IMR-90 (cell line): ENCODE measurements around the gene RTL1. TPM values are rescaled to one million over a fixed set of nuclear protein-coding genes. Genes with fewer than 3 reads are reported as not detected.

Experiments used
- ATAC-seq: fragments of 200-7000 bp; cut with Tn5 transposase; 2 replicates; pipeline ENCODE4 v1.9.1; 2020; ENCODE audit warnings: low read depth, mild to moderate bottlenecking, moderate library complexity
- BruUV-seq: library from RNA; stranded (reverse); fragments of 400-500 nt; replicated peaks from 2 replicates; lab custom pipeline; 2021; lab: Mats Ljungman, UMichigan
- CTCF ChIA-PET: fragments of 300-600 bp; formaldehyde crosslinking; extraction: SDS; loops from one replicate; lab custom pipeline; 2021; ENCODE audit warnings: antibody characterized with exemption; lab: Yijun Ruan, JAX
- POLR2A ChIA-PET: fragments of 300-600 bp; sonication (Branson Sonifier 250); formaldehyde crosslinking; loops from one replicate; lab custom pipeline; 2022; ENCODE audit warnings: antibody characterized with exemption; ENCODE audit not compliant: unreplicated experiment; lab: Charles Lee
- DNase-seq: peaks from one replicate; pipeline ENCODE4 v3.0.0; 2013
- H2AFZ ChIP-seq: replicated peaks from 2 replicates; pipeline ENCODE3; 2013; ENCODE audit warnings: low read length, mild to moderate bottlenecking; ENCODE audit not compliant: poor library complexity
- H2AK5ac ChIP-seq: 2 replicates; pipeline ENCODE4 v1.6.1; 2013; ENCODE audit warnings: low read depth, low read length, inconsistent platforms
- H2AK9ac ChIP-seq: replicated peaks from 2 replicates; pipeline ENCODE3; 2013; ENCODE audit warnings: mild to moderate bottlenecking, low read depth, low read length, moderate library complexity; ENCODE audit not compliant: poor library complexity
- H2BK120ac ChIP-seq: 2 replicates; pipeline ENCODE4 v1.6.1; 2013; ENCODE audit warnings: low read depth, low read length, inconsistent platforms
- H2BK15ac ChIP-seq: 3 replicates; pipeline ENCODE4 v1.6.1; 2013; ENCODE audit warnings: low read depth, low read length, inconsistent platforms
- H2BK20ac ChIP-seq: 2 replicates; pipeline ENCODE4 v1.6.1; 2013; ENCODE audit warnings: low read depth, mild to moderate bottlenecking, inconsistent platforms, low read length, moderate library complexity
- H2BK5ac ChIP-seq: 2 replicates; pipeline ENCODE4 v1.6.1; 2013; ENCODE audit warnings: mild to moderate bottlenecking, low read depth, low read length, inconsistent platforms; ENCODE audit not compliant: poor library complexity, severe bottlenecking
- H3K14ac ChIP-seq: replicated peaks from 2 replicates; pipeline ENCODE4 v1.6.1; 2013; ENCODE audit warnings: low read depth, low read length, inconsistent platforms
- H3K18ac ChIP-seq: 2 replicates; pipeline ENCODE4 v1.6.1; 2013; ENCODE audit warnings: low read depth, low read length, control low read depth
- H3K23ac ChIP-seq: 2 replicates; pipeline ENCODE4 v1.6.1; 2013; ENCODE audit warnings: low read depth, low read length, inconsistent platforms
- H3K27ac ChIP-seq: 2 replicates; pipeline ENCODE4 v1.5.1; 2013; ENCODE audit warnings: mild to moderate bottlenecking, control low read depth, low read length; ENCODE audit not compliant: insufficient read depth
- H3K27me3 ChIP-seq: 2 replicates; pipeline ENCODE4 v1.6.1; 2013; ENCODE audit warnings: low read length; ENCODE audit not compliant: control insufficient read depth, insufficient read depth
- H3K36me3 ChIP-seq: 2 replicates; pipeline ENCODE4 v1.6.1; 2013; ENCODE audit warnings: low read length, mixed read lengths; ENCODE audit not compliant: control insufficient read depth, insufficient read depth
- H3K4ac ChIP-seq: 2 replicates; pipeline ENCODE4 v1.6.1; 2013; ENCODE audit warnings: low read depth, low read length, inconsistent platforms
- H3K4me1 ChIP-seq: 2 replicates; pipeline ENCODE4 v1.6.1; 2013; ENCODE audit warnings: low read length, mixed read lengths; ENCODE audit not compliant: control insufficient read depth, insufficient read depth
- H3K4me2 ChIP-seq: 2 replicates; pipeline ENCODE4 v1.6.1; 2013; ENCODE audit warnings: low read depth, mild to moderate bottlenecking, control low read depth, low read length, moderate library complexity
- H3K4me3 ChIP-seq: 2 replicates; pipeline ENCODE4 v1.5.1; 2013; ENCODE audit warnings: low read depth, mild to moderate bottlenecking, control low read depth, low read length, moderate library complexity; ENCODE audit not compliant: insufficient read depth
- H3K56ac ChIP-seq: 2 replicates; pipeline ENCODE4 v1.6.1; 2013; ENCODE audit warnings: low read length, inconsistent platforms; ENCODE audit not compliant: insufficient read depth; ENCODE audit errors: extremely low read depth
- H3K79me1 ChIP-seq, 2 experiments: 2 replicates each; pipeline ENCODE4 v1.6.1; 2013; ENCODE audit warnings: low read length in 2 of 2, inconsistent platforms in 1 of 2, low read depth in 1 of 2
- H3K9ac ChIP-seq: 2 replicates; pipeline ENCODE4 v1.6.1; 2013; ENCODE audit warnings: low read depth, low read length, control low read depth
- H3K9me1 ChIP-seq: 2 replicates; pipeline ENCODE4 v1.6.1; 2013; ENCODE audit warnings: low read length, inconsistent platforms; ENCODE audit not compliant: insufficient read depth
- H3K9me3 ChIP-seq: 2 replicates; pipeline ENCODE4 v1.6.1; 2013; ENCODE audit warnings: low read length; ENCODE audit not compliant: control insufficient read depth, insufficient read depth
- H4K20me1 ChIP-seq: 2 replicates; pipeline ENCODE4 v1.6.1; 2013; ENCODE audit warnings: low read length, inconsistent platforms; ENCODE audit not compliant: insufficient read depth
- H4K5ac ChIP-seq: 2 replicates; pipeline ENCODE4 v1.6.1; 2013; ENCODE audit warnings: mild to moderate bottlenecking, low read depth, low read length, control low read depth
- H4K8ac ChIP-seq, 2 experiments: 2 replicates each; pipeline ENCODE4 v1.6.1; 2013; ENCODE audit warnings: low read depth in 2 of 2, low read length in 2 of 2, control low read depth in 1 of 2, inconsistent platforms in 1 of 2
- H4K91ac ChIP-seq: 2 replicates; pipeline ENCODE4 v1.6.1; 2013; ENCODE audit warnings: low read depth, low read length, inconsistent platforms; ENCODE audit not compliant: insufficient read depth
- CEBPB ChIP-seq: IDR thresholded peaks from 2 replicates; pipeline ENCODE4 v1.6.1; 2012; ENCODE audit warnings: low read depth, low read length, improper control_type of control experiment
- CHD1 ChIP-seq: IDR thresholded peaks from 2 replicates; pipeline ENCODE4 v1.6.1; 2012; ENCODE audit warnings: low read depth, low read length, improper control_type of control experiment
- CTCF ChIP-seq: conservative IDR thresholded peaks from 2 replicates; pipeline ENCODE4 v1.5.1; 2012; ENCODE audit warnings: mild to moderate bottlenecking, low read depth, low read length, improper control_type of control experiment
- ELK1 ChIP-seq: fragments of 150-350 bp; IDR thresholded peaks from 2 replicates; pipeline ENCODE4 v1.6.1; 2016; ENCODE audit warnings: low read depth, mild to moderate bottlenecking, low read length, moderate library complexity, borderline replicate concordance
- FOS ChIP-seq: fragments of 150-350 bp; IDR thresholded peaks from 2 replicates; pipeline ENCODE4 v1.6.1; 2016; ENCODE audit warnings: low read depth, low read length
- MAFK ChIP-seq: IDR thresholded peaks from 2 replicates; pipeline ENCODE4 v1.6.1; 2012; ENCODE audit warnings: low read depth, low read length, improper control_type of control experiment
- MAZ ChIP-seq: IDR thresholded peaks from 2 replicates; pipeline ENCODE4 v1.6.1; 2012; ENCODE audit warnings: low read depth, mild to moderate bottlenecking, low read length, improper control_type of control experiment, moderate library complexity, borderline replicate concordance
- MXI1 ChIP-seq: IDR thresholded peaks from 2 replicates; pipeline ENCODE4 v1.6.1; 2012; ENCODE audit warnings: low read depth, mild to moderate bottlenecking, low read length, moderate library complexity, borderline replicate concordance
- NFE2L2 ChIP-seq: fragments of 150-350 bp; IDR thresholded peaks from 2 replicates; pipeline ENCODE4 v1.6.1; 2016; ENCODE audit warnings: low read depth, mild to moderate bottlenecking, low read length
- POLR2A ChIP-seq: IDR thresholded peaks from 2 replicates; pipeline ENCODE4 v1.6.1; 2012; ENCODE audit warnings: mild to moderate bottlenecking, low read depth, low read length
- RAD21 ChIP-seq: IDR thresholded peaks from 2 replicates; pipeline ENCODE4 v1.6.1; 2012; ENCODE audit warnings: low read length, improper control_type of control experiment
- RFX5 ChIP-seq: IDR thresholded peaks from 2 replicates; pipeline ENCODE4 v1.8.0; 2012; ENCODE audit warnings: low read depth, mild to moderate bottlenecking, low read length, moderate library complexity
- SMC3 ChIP-seq: fragments of 150-350 bp; IDR thresholded peaks from 2 replicates; pipeline ENCODE4 v1.6.1; 2016; ENCODE audit warnings: low read depth, mild to moderate bottlenecking, antibody characterized with exemption, low read length, moderate library complexity
- USF2 ChIP-seq: fragments of 150-350 bp; IDR thresholded peaks from 2 replicates; pipeline ENCODE4 v1.6.1; 2017; ENCODE audit warnings: mild to moderate bottlenecking, antibody characterized with exemption, low read length, low read depth
- WGBS, 2 experiments: methylation state at CpG; one replicate each; pipeline versions ENCODE4 v1.1.5 to v1.1.7; 2013; ENCODE audit warnings: missing lambda C conversion rate in 2 of 2; ENCODE audit not compliant: insufficient read length in 1 of 2; ENCODE audit errors: extremely low coverage in 2 of 2; 5-methylcytosine and 5-hydroxymethylcytosine counted together
- dilution Hi-C: fragments of 300-500 bp; cut with HindIII; formaldehyde crosslinking; loops from one replicate; pipeline ENCODE4 v1.14.3; 2018; ENCODE audit warnings: low sequenced_read_pairs; ENCODE audit not compliant: unreplicated experiment
- in situ Hi-C: fragments of 300-500 bp; cut with MboI; formaldehyde crosslinking; loops from 3 replicates; pipeline ENCODE4 v1.14.3; 2019; ENCODE audit warnings: low sequenced_read_pairs, inconsistent platforms, mixed read lengths
- intact Hi-C: fragments of 100-400 bp; cut with micrococcal nuclease; formaldehyde crosslinking; loops from 2 replicates; pipeline ENCODE4 v1.10.0; 2022
- polyA plus RNA-seq, 3 experiments: library from polyadenylated mRNA; depleted of rRNA; stranded (reverse); fragments of >200 nt; gene quantifications; 2 replicates each; pipeline ENCODE4 v1.2.3, GENCODE V29; 2012; ENCODE audit warnings: low replicate concordance in 1 of 3
- total RNA-seq: library from RNA; depleted of rRNA; stranded (reverse); fragments of >200 nt; gene quantifications from 2 replicates; pipeline ENCODE4 v1.2.3, GENCODE V29; 2012

RTL1 gene
- total and polyA plus RNA-seq, 2 of the 4 experiments (the other 2 are of a cell fraction), result not detected

GRCh38 chr14:100839681-100840111, 63.8 kb downstream of the RTL1 start:
- H3K9me1 ChIP-seq, result peaks cover 3% of the 10 kb centered on the region; the same call in 1 of the 2 replicates
- no peak overlapping the region for H3K27ac ChIP-seq
- POLR2A ChIA-PET, result no interaction called here
- peaks cover 23% of the 10 kb centered on the region for H3K4me1 ChIP-seq
- H4K91ac ChIP-seq, result no peak overlapping the region
- BruUV-seq, result no TSS peak
- no CpG with 5 or more reads among the region's 14 CpGs for WGBS, 2 experiments
- H3K4me2 ChIP-seq, result no peak overlapping the region
- H2BK20ac ChIP-seq, result no peak overlapping the region
- DNase-seq (no peak), ATAC-seq (no peak)
- TF ChIP-seq FOS (no peak), RAD21 (no peak), MXI1 (no peak), POLR2A (no peak), SMC3 (no peak), ELK1 (no peak), USF2 (no peak), MAFK (no peak), RFX5 (no peak), NFE2L2 (no peak), MAZ (no peak), CHD1 (no peak), CTCF (no peak), CEBPB (no peak)
- no peak overlapping the region for H2BK120ac ChIP-seq
- no peak overlapping the region for H3K4me3 ChIP-seq
- H3K18ac ChIP-seq, result no peak overlapping the region
- H2AK5ac ChIP-seq, result no peak overlapping the region
- H4K8ac ChIP-seq, result no peak overlapping the region
- dilution Hi-C loops (no loop called here), intact Hi-C loops (loop anchor here (5.0 kb wide), 1 partner anchor 177 kb away; no protein-coding TSS in a partner anchor), in situ Hi-C loops (loop anchor here (10.0 kb wide), 2 partner anchors 435 to 455 kb away; no protein-coding TSS in a partner anchor)
- H4K5ac ChIP-seq, result no peak overlapping the region
- no peak overlapping the region for H2AK9ac ChIP-seq
- H4K20me1 ChIP-seq, result peaks cover 100% of the 10 kb centered on the region
- H3K23ac ChIP-seq, result no peak overlapping the region
- no peak overlapping the region for H3K56ac ChIP-seq
- H3K4ac ChIP-seq, result no peak overlapping the region
- CTCF ChIA-PET, result interaction anchor here (1.2 kb wide), 1 partner anchor 130 kb away, joined by 3 read pairs; no protein-coding TSS in a partner anchor
- H3K36me3 ChIP-seq, result peaks cover 70% of the 10 kb centered on the region
- H3K79me1 ChIP-seq, result peaks cover 11 to 53% of the 10 kb centered on the region in 2 experiments
- no peak overlapping the region for H3K9ac ChIP-seq
- no peak overlapping the region for H3K14ac ChIP-seq
- H3K9me3 ChIP-seq, result no peaks in the 10 kb centered on the region
- no peak overlapping the region for H2AFZ ChIP-seq
- H3K27me3 ChIP-seq, result no peaks in the 10 kb centered on the region
- H2BK5ac ChIP-seq, result no peak overlapping the region
- no peak overlapping the region for H2BK15ac ChIP-seq
